ENCODE measurements around the gene PIM1.
"Not testable (repeated sequence)": the region's sequence is repeated elsewhere in the genome, so short reads cannot be mapped to it uniquely, and the experiment has no call there.

PIM1 gene

DNA sequence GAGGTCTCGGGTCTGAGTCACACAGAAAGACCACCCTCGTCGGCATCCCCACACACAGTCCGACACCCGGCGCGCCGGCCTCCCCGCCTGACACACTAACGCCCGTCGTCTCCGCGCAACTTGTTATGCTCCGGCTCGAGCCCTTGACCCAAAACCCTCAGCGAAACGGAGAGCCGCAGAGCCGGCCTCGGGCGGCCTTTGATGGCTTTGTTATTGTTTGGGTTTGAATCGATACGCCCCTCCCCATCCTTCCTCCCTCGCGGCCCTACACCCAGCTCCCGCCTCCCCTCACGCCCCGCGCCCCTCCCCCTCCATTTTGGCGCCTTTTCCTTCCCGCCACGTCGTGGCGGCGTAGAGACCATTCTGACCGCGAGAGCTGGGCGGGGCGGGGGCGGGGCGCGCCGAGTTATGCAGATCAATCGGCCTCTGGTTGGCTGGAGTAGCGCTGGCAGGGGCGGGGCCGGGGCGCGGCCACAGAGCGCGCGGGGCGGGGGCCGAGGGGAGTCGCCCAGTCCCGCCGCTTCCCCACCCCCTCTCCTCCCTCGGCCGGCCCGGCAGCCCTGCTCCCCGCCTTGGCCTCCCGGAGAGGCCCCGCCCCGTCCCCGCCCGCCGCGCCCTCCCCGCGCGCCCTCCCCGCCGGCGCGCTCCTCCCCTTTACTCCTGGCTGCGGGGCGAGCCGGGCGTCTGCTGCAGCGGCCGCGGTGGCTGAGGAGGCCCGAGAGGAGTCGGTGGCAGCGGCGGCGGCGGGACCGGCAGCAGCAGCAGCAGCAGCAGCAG, at the start of gene PIM1:
PIM1 (plus strand) TSS at position 657 of the 777 bp plus-strand sequence. CDS start 424 bp downstream, outside the sequence.
- peak; percentile 65 to 100 (median 98) for DNase-seq

DNA sequence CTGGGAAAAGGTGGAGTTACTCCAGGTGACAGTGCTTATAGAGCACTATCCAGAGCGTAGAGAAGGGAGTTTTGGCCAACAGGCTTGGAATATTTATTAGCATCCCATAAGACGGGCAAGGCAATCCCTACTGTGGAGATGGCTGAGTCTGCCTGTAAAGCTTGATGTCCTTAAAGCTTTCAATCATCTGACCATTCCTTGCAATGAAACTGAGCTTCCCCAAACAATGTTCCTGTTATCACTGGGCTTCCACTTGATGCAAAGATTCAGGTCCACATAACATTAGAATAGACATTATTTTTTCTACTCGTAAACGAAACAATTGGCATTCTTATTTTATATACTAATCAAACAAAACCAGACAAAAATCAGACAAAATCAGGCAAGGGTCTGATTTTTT, 48.4 kb upstream of the PIM1 start:
- no peak for DNase-seq

DNA sequence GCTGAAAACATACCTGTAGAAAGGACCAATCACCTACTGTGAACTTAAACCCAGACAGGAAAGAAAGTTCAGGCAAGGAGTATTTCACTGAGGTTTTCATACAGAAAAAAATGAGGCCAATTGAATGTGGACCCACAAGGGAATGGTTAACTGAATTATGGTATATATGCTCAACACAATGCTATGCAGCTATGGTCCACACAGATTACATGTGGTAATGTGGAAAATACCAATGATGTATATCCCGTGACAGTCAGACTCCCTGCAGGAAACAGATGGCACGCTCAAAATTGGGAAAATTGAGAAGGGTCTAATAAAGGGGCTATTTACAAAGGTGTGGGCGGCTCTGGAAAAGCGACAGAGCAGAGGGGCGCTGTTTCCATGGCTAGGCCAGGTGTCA, 47.1 kb upstream of the PIM1 start:
- no peak for DNase-seq

DNA sequence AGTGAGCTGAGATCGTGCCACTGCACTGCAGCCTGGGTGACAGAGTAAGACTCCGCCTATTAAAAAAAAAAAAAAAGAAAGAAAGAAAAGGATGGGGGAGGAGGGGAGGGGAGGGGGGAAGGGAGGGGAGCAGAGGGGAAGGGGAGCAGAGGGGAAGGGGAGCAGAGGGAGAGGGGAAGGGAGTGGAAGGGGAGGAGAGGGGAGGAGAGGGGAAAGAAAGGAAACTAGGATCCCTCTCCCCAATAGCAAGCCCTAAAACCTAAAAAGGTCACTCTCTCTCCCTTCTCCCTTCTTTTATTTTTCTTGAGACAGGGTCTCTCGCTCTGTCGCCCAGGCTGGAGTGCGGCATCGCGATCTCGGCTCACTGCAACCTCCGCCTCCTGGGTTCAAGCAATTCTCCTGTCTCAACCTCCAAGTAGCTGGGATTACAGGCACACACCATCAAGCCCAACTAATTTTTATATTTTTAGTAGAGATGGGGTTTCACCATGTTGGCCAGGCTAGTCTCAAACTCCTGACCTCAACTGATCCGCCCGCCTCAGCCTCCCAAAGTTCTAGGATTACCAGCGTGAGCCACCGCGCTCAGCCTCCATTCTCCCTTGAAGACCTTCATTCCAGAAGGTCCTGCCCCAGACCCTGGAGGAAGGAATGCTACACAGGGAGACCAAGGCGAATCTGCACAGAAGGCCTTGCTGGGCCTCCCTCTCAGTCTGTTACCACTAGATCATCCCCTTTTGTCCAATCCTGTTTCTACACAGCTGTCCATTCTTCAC, 45.8 kb upstream of the PIM1 start:
- DNase-seq, result no peak

DNA sequence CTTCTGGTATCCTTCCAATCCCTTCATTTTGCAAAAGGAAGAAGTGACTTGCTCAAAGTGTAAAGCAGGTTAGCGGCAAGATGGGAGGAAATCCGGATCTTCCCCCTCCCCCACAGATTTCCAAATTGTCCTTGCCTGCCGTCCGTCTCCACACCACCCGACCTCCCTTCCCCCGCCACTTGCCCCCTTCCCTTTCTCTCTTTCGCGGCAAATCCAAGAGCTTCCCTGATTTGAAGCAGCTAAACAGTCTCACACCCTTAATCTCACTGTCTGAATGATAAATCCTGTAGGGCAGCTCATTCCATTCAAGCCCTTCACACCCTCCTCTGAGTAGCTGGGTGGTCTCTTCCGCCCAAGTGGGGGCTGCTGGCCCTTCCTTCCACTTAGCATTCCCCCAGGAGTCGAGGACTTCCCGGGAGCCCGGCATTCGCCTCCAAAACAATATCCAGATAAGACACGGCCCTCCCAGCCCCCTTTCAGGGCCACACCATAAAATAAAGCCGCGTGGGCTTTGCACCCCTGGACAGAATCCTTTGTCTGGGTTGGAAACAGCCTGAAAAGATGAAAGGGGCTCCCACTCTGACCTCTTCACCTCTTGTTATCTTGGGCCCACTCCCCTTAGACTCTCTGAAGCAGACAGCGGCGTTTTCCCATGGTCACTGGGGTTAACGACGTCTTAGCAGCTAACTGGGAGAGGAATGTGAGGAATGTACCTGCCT, 44.0 kb upstream of the PIM1 start:
- DNase-seq, result no peak

DNA sequence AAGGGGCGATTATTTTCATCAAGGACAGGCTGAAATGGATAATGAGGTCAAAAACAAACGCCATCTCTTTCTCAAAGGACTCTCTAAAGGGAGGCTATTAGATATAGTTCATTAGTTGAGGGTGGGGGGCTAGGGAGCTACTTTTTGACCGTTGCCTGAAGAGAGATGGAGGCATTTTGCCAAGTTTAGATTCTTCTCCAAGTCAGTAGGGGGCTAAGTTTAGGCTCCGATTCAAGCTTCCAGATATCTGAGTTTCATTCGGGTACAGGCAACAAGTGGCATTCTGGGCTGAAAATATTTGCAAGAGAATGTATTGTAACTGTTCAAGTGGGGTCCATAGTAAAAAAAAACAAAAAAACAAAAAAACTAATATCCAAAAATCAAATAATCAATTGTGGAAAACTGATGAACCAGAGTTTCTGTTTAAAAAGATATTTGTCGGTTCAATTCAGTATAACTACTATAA, 43.4 kb upstream of the PIM1 start:
- DNase-seq, result no peak

DNA sequence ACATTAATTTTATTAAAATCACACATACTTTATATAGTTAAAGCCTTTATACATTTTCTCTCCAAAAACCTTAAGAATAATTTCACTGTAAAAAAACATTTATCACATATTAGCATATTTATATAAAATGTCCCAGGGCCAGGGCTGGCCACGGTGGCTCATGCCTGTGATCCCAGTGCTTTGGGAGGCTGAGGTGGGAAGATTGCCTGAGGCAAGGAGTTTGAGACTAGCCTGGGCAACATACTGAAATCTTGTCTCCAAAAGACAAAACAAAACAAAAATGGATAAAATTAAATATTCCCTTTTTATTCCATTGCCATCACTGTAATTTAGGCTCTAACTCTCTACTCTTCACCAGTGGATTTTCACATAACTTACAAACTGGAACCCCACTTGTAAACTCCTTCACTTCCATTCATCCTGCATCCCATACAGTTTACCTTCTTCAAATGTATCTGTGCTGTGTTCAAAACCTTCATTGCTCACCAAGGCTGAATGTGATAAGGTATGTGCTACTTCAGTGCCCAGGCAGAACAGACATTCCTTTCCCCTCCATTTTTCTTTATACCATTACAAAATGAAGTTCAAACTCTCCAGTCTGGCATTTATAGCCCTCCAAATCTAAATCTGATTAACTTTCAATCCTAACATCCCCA, 42.9 kb upstream of the PIM1 start:
- DNase-seq, result no peak

DNA sequence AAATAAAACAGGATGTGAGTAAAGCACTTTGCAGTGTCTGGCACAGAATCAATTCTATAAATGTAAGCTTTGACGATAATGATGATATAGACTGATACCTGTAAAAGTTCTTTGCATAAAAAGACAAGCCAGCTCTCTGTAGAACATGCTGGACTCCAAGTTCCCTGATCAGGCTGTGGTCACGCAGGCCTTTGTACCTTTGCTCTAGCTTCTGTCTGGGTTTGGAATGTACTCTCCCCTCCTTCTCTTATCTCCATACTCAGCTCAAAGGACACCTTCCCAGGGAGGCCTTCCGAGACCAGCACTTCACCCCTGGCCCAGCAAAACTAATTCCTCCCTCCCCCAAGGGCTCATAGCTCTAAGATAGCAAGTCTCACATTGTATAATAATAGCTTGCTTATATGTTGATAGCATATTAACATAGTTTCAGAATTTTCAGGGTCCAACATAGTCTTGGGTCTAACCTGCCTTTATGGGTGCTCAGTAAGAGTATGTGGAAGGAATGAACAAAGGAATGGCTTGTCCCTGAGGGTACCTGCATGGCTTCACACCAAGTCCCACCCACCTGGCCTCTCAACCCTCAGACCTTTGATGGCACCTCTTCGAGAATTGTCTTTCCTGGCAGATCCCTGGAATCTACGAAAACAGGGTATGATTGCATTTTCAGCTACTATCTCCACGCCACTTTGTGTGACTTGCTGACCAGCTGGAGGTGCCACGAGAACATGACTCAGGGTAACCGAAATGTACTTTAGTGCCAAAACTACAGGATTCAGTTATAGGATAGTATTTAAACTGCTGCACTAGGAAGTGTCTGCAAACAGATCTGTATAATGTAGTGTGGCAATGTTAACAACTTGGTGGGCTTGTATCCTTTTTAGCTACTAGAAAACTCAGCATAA, 41.7 kb upstream of the PIM1 start:
- no peak for DNase-seq

DNA sequence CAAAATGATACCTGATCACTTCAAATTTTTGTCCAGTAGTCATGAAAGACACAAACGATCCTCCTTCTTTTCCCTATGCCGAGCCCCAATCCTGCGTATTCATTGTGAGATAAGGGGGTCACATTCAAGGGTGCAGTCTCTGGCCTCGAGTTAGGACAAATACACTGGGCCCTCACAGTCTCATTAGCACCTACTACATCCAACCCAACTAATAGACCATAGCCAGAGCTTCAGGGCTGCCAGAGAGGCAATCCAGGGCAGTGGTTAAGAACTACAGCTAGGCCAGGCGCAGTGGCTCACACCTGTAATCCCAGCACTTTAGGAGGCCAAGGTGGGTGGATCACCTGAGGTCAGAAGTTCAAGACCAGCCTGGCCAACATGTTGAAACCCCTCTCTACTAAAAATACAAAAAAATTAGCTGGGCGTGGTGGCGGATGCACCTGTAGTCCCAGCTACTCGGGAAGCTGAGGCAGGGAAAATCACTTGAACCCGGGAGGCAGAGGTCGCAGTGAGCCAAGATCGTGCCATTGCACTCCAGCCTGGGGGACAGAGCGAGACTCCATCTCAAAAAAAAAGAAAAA, 41.0 kb upstream of the PIM1 start:
- not testable (repeated sequence) for DNase-seq

DNA sequence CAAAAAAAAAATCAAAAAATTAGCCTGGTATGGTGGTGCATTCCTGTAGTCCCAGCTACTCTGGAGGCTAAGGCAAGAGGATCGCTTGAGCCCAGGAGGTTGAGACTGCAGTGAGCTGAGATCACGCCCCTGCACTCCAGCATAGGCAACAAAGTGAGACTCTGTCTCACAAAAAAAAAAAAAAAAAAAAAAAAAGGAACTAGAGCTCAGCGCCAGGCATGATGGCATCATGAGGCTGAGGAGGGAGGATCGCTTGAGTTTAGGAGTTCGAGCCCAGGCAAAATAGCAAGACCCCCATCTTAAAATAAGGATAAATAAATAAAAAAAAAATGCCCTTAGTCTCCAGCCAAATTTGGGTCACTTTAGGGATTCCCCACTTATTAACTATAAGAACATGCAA, 40.4 kb upstream of the PIM1 start:
- no peak for DNase-seq

DNA sequence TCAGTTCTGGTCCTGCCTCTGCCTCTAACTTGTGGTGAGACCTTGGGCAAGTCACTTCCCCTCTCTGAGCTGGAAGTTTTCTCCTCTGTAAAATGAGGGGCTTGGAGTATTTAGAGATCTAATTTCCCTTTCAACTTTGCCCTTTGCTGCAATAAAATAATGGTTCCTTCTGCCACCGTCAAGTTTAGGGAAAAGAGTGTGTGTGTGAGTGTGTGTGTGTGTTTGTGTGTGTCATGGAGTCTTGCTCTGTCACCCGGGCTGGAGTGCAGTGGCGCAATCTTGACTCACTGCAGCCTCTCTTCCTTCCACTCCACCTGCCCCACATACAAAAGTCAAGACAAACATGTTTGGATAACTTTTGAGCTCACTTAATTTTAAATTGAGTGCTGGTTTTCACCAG, 39.2 kb upstream of the PIM1 start:
- peak in 2 of 51 donors; percentile 17 to 30 for DNase-seq

DNA sequence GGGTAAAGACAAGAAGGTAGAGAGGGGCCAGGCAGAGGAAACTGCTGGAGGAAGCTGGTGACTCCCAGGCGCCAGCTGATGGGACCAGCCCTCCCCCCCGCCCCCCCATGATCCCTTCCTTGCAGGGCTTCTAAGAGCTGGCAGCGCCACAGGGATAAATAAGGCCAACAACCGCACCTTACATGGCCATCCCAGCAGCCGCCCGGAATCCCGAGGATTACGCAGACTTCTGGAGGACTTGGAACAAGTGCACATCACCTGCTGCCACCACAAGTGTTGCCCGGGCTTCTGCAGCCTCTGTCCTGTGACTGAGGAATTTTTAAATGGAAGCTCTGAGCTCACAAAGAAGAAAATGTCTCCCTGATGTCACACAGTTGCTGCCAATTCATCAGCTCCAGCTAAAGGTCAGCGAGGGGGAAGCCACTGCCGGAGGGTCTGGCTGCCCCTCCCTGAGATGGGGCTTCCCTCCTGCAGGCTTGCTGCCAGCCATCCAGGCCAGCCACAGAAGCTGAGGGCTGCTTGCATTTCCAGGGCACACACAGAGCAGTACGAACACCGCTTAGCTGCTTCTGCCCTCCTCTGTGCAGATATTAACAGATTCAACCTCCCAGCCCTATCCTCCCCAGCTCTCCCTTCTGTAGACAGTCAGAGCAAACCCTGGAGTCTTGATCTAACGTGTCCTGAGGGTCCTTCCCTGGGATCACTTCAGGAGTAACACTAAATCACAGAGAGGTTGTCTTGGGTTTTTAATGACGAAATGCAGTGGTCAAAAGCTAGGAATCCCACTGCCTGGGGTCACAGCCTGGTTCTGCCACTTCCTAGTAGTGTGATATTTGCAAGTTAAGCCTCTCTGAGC, 38.6 kb upstream of the PIM1 start:
- peak in 37 of 51 donors; percentile 4 to 77 (median 43) for DNase-seq

DNA sequence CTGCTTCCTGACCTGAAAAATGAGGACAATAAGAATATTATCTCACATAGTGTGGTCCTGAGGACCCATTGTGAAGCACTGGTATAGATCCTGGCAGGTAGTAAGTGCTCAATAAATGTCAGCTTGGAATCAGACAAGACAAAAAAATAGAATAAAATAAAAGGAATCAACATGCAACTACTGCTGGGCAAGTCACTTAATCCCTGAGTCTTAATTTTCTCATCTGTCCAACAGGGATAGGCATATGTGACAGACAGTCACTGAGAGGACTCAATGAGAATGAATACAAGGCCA, 38.0 kb upstream of the PIM1 start:
- no peak for DNase-seq

DNA sequence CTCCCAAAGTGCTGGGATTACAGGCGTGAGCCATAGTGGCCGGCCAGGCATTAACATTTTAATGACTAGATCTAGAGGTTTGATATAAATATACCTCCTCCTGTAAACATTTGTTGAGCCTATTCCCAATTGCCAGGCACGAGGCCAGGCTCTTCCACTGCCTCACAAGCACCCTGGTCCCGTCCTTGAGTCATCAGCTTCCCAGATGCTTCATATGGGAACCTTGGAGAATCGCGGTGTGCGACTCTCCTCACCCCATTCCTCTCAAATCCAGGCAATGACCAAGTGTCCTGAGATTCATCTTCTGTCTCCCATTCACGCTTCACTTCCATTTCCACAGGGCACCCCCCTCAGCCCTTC, 35.9 kb upstream of the PIM1 start:
- no peak for DNase-seq

DNA sequence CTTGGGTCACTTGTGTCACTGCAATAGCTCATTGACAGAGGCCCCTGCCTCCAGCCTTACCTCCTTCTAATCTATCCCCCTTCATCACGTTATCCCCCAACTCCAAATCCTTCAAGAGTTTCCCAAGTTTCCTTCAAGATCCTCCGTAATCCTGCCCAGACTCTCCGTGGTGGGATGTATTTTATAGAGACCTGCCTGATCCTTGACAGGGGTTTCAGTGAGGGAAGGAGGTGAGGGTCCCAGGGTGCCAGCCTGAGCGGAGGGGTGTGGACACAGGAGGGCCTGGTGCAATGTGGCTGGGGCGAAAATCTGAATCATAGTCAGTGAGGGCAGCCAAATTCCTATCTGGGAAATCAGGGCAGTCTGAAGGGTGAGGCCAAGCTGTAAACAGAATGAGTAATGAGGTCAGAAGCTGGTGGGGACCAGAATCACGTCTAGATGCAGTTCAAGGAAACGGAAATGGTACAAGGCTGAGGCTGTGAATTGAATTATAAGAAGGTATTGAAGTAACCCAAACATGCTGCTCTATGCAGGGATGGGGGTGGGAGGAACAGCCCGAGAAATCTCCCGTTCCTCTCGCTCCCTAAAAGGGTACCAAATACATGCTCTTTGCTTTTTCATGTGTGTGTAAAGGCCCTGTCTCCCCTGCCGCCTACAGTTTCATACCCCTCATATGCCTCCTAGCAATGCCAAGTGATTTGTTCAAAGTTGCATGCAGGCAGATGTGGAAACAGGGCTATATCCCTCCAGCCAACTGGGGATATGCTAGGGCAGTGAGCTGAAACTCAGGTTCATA, 35.4 kb upstream of the PIM1 start:
- DNase-seq, result no peak

DNA sequence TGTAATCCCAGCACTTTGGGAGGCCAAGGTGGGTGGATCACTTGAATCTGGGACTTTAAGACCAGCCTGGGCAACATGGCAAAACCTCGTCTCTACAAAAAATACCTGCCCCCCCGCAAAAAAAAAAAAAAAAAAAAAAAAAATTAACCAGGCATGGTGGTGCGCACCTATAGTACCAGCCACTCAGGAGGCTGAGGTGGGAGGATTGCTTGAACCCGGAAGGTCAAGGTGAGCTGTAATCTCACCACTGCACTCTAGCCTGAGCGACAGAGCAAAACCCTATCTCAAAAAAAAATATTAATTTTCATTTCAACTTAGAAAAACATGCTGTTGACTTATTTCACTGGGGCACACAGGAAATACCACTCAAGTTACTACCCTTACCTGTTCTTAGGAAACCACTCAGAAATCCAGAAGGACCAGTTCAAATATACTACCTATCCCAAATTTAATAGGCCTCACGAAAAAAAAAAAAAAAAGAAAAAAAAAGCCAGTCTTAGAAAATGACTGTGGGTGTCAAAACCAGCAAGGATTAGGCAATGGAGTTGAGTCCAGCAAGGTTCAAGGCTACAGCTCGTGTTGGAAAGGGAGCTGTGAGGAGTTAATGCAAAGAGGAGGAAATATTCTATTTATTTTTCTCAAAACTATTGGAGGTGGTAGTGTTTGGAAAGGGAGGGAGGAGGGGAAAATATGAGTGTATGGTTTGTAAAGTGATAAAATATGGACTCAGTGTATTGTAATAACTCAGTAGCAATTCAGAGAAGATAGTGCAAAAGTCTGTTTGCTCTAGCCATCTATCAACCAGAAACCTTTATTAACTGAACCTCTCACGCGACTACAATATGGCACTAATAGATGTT, 33.9 kb upstream of the PIM1 start:
- DNase-seq, result no peak

DNA sequence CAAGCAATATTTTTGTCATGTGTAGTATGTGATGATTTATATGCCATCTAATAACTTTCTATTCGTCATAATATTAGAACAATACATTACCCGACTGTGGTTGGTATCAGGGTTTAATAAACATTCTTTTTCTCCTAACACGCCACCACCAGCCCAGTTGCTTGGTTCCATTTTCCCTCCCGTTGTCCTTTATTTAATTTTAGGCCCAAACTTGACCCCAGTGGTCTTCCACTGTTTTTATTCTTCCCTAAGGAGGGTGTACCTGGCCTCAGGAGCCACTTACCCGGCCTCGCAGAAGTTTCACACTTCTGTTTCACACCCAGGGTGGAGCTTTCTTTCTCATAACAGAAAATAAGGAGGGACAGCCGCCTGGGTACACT, 33.1 kb upstream of the PIM1 start:
- no peak for DNase-seq

All from hypothalamus (tissue), 51 donors.